Neural cell (in vitro differentiated cells): ENCODE results near the gene MAML3.

Experiments used
- EP300 ChIP-seq: fragments of 450-650 bp; conservative IDR thresholded peaks from 2 replicates; pipeline ENCODE4 v1.6.1; 2014; ENCODE audit warnings: antibody characterized with exemption, mild to moderate bottlenecking, moderate library complexity; ENCODE audit not compliant: poor library complexity, severe bottlenecking
- EZH2 ChIP-seq: fragments of 200-600, 300-800 bp; shearing (Covaris generic), sonication (generic); IDR thresholded peaks from 2 replicates; pipeline ENCODE4 v1.6.1; 2014; ENCODE audit warnings: antibody characterized with exemption, low read length, borderline replicate concordance, mild to moderate bottlenecking; ENCODE audit not compliant: insufficient read depth, poor library complexity, severe bottlenecking
- MXI1 ChIP-seq: fragments of 450-650 bp; conservative IDR thresholded peaks from 2 replicates; pipeline ENCODE4 v1.6.1; 2014; ENCODE audit warnings: antibody characterized with exemption, mild to moderate bottlenecking; ENCODE audit not compliant: poor library complexity, severe bottlenecking
- POLR2AphosphoS5 ChIP-seq: IDR thresholded peaks from 2 replicates; pipeline ENCODE4 v1.6.1; 2012
- RAD21 ChIP-seq: fragments of 450-650 bp; conservative IDR thresholded peaks from 2 replicates; pipeline ENCODE4 v1.6.1; 2014; ENCODE audit warnings: antibody characterized with exemption, mild to moderate bottlenecking, moderate library complexity
- SMC3 ChIP-seq: fragments of 450-650 bp; conservative IDR thresholded peaks from 2 replicates; pipeline ENCODE4 v1.6.1; 2014; ENCODE audit warnings: antibody characterized with exemption, mild to moderate bottlenecking, moderate library complexity; ENCODE audit not compliant: poor library complexity
- TAF1 ChIP-seq: IDR thresholded peaks from 2 replicates; pipeline ENCODE4 v1.6.1; 2012; ENCODE audit warnings: low read depth
- TF ChIP-seq, protein P1 (sequence below): fragments of 450-650 bp; IDR thresholded peaks from 2 replicates; pipeline ENCODE4 v1.5.1; 2014; ENCODE audit warnings: antibody characterized with exemption, mild to moderate bottlenecking, moderate library complexity; ENCODE audit not compliant: poor library complexity, severe bottlenecking
- TF ChIP-seq, protein P2 (sequence below): IDR thresholded peaks from 2 replicates; pipeline ENCODE4 v1.6.1; 2012; ENCODE audit warnings: borderline replicate concordance

DNA sequence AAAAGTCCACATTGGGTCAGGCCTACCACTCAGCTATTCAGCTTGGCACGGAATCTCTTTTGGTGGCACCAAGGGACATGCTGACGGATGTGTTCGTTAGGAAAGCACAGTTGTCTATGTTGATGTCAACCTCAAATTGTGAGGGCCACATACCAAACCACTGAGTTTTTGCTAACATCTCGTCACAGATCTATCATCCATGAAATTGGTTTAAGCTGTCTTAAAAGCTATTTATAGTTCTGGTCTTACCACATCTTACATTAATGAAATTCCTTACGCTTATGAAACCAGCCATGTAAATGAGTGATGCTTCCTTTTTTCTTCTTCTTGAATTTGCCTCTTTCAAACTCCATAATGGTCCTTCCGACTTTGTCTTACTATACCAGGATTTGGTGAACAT is 386.8 kb downstream of the MAML3 start:
- TF ChIP-seq RAD21 (no peak), EZH2 (no peak), POLR2AphosphoS5 (no peak), TAF1 (no peak), SMC3 (no peak), EP300 (no peak), MXI1 (no peak)
- TF ChIP-seq, protein P1, sequence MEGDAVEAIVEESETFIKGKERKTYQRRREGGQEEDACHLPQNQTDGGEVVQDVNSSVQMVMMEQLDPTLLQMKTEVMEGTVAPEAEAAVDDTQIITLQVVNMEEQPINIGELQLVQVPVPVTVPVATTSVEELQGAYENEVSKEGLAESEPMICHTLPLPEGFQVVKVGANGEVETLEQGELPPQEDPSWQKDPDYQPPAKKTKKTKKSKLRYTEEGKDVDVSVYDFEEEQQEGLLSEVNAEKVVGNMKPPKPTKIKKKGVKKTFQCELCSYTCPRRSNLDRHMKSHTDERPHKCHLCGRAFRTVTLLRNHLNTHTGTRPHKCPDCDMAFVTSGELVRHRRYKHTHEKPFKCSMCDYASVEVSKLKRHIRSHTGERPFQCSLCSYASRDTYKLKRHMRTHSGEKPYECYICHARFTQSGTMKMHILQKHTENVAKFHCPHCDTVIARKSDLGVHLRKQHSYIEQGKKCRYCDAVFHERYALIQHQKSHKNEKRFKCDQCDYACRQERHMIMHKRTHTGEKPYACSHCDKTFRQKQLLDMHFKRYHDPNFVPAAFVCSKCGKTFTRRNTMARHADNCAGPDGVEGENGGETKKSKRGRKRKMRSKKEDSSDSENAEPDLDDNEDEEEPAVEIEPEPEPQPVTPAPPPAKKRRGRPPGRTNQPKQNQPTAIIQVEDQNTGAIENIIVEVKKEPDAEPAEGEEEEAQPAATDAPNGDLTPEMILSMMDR, result no peak
- TF ChIP-seq, protein P2, sequence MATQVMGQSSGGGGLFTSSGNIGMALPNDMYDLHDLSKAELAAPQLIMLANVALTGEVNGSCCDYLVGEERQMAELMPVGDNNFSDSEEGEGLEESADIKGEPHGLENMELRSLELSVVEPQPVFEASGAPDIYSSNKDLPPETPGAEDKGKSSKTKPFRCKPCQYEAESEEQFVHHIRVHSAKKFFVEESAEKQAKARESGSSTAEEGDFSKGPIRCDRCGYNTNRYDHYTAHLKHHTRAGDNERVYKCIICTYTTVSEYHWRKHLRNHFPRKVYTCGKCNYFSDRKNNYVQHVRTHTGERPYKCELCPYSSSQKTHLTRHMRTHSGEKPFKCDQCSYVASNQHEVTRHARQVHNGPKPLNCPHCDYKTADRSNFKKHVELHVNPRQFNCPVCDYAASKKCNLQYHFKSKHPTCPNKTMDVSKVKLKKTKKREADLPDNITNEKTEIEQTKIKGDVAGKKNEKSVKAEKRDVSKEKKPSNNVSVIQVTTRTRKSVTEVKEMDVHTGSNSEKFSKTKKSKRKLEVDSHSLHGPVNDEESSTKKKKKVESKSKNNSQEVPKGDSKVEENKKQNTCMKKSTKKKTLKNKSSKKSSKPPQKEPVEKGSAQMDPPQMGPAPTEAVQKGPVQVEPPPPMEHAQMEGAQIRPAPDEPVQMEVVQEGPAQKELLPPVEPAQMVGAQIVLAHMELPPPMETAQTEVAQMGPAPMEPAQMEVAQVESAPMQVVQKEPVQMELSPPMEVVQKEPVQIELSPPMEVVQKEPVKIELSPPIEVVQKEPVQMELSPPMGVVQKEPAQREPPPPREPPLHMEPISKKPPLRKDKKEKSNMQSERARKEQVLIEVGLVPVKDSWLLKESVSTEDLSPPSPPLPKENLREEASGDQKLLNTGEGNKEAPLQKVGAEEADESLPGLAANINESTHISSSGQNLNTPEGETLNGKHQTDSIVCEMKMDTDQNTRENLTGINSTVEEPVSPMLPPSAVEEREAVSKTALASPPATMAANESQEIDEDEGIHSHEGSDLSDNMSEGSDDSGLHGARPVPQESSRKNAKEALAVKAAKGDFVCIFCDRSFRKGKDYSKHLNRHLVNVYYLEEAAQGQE, result no peak
